Hepatocyte (in vitro differentiated cells): ENCODE data around the gene KRTAP10-3. TPM values are rescaled to one million over a fixed set of nuclear protein-coding genes. Genes with fewer than 3 reads are reported as not detected.

Source experiments
- DNase-seq: peaks from one replicate; pipeline ENCODE4 v3.0.0-alpha.2; 2016; ENCODE audit warnings: low spot score
- H2AFZ ChIP-seq: fragments of 200-600 bp; sonication (generic); 2 replicates; pipeline ENCODE4 v1.6.0; 2016; ENCODE audit warnings: antibody characterized with exemption, mild to moderate bottlenecking
- H3K27ac ChIP-seq: fragments of 200-600 bp; sonication (generic); 2 replicates; pipeline ENCODE4 v1.5.1; 2016; ENCODE audit warnings: mild to moderate bottlenecking
- H3K27me3 ChIP-seq: fragments of 200-600 bp; sonication (generic); 2 replicates; pipeline ENCODE4 v1.6.1; 2016
- H3K36me3 ChIP-seq: fragments of 200-600 bp; sonication (generic); replicated peaks from 2 replicates; pipeline ENCODE4 v1.5.1; 2016; ENCODE audit warnings: low read depth; ENCODE audit not compliant: insufficient read depth
- H3K4me1 ChIP-seq: fragments of 200-600 bp; sonication (generic); 2 replicates; pipeline ENCODE4 v1.5.1; 2016; ENCODE audit warnings: mild to moderate bottlenecking, moderate library complexity; ENCODE audit not compliant: insufficient read depth
- H3K4me2 ChIP-seq: fragments of 200-600 bp; sonication (generic); 2 replicates; pipeline ENCODE4 v1.6.0; 2016
- H3K4me3 ChIP-seq: fragments of 200-600 bp; sonication (generic); 2 replicates; pipeline ENCODE4 v1.5.1; 2016; ENCODE audit warnings: mild to moderate bottlenecking
- H3K79me2 ChIP-seq: fragments of 200-600 bp; sonication (generic); 2 replicates; pipeline ENCODE4 v1.6.0; 2017; ENCODE audit warnings: mild to moderate bottlenecking
- H3K9me2 ChIP-seq: fragments of 200-600 bp; sonication (generic); replicated peaks from 2 replicates; pipeline ENCODE4 v1.6.0; 2017; ENCODE audit warnings: mild to moderate bottlenecking; ENCODE audit not compliant: insufficient read depth
- H3K9me3 ChIP-seq: fragments of 200-600 bp; sonication (generic); 2 replicates; pipeline ENCODE4 v1.5.1; 2016; ENCODE audit warnings: low read depth, mild to moderate bottlenecking
- H4K20me1 ChIP-seq: fragments of 200-600 bp; sonication (generic); 2 replicates; pipeline ENCODE4 v1.6.0; 2016; ENCODE audit warnings: mild to moderate bottlenecking; ENCODE audit not compliant: insufficient read depth, poor library complexity, severe bottlenecking
- EZH2 ChIP-seq: fragments of 200-600 bp; sonication (generic); IDR thresholded peaks from 2 replicates; pipeline ENCODE4 v1.6.1; 2016; ENCODE audit warnings: antibody characterized with exemption, mild to moderate bottlenecking, borderline replicate concordance
- EZH2phosphoT487 ChIP-seq: fragments of 200-600 bp; sonication (generic); IDR thresholded peaks from one replicate; pipeline ENCODE4 v1.6.1; 2018; ENCODE audit warnings: antibody characterized with exemption, mild to moderate bottlenecking, low read depth, moderate library complexity; ENCODE audit not compliant: unreplicated experiment, severe bottlenecking
- WGBS: methylation state at CpG from one replicate; pipeline ENCODE4 v1.1.6; 2016; ENCODE audit warnings: low lambda C conversion rate; ENCODE audit errors: missing lambda C conversion rate; 5-methylcytosine and 5-hydroxymethylcytosine counted together
- polyA plus RNA-seq: library from polyadenylated mRNA; unstranded; fragments of >200 nt; fragmentation: Nextera tagmentation; extraction: Ambion mirVana; gene quantifications from 2 replicates; pipeline ENCODE4 v1.2.1, GENCODE V29; 2016
- total RNA-seq: library from RNA; depleted of rRNA; stranded (reverse); fragments of >200 nt; gene quantifications from 2 replicates; pipeline ENCODE4 v1.2.3, GENCODE V29; 2014
- TF ChIP-seq, protein P1 (sequence below): fragments of 200-600 bp; sonication (generic); IDR thresholded peaks from 2 replicates; pipeline ENCODE4 v1.5.1; 2016; ENCODE audit warnings: antibody characterized with exemption, mild to moderate bottlenecking; ENCODE audit not compliant: poor library complexity

The KRTAP10-3 gene
- total and polyA plus RNA-seq, 2 experiments from 2014 or later = not detected

DNA sequence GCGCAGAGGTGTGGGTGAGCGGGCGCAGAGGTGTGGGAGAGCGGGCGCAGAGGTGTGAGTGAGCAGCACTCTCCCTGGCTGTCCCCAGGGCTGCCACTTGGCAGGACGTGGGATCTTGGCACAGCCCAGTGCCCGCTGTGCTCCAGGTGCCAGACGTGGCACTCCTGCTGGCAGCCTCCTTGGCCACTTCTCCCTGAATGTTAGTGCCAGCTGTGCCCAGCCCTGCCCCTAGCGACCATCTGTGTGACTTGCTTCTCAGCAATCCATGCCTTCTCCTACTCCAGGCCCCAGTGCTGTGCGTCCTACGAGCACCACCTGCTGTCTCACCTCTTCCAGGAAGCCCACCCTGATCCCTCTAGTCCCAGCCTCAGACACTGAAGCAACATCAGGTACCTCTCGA lies 49.1 kb downstream of the KRTAP10-3 start:
- Histone ChIP-seq H3K36me3 (no peaks in the 10 kb centered on the region), H4K20me1 (no peaks in the 10 kb centered on the region), H3K4me3 (no peak overlapping the region), H3K79me2 (no peaks in the 10 kb centered on the region), H3K4me1 (peaks cover 8% of the 10 kb centered on the region), H3K27ac (no peak overlapping the region), H3K4me2 (no peak overlapping the region), H3K9me2 (no peaks in the 10 kb centered on the region), H3K9me3 (no peaks in the 10 kb centered on the region), H2AFZ (no peak overlapping the region), H3K27me3 (no peaks in the 10 kb centered on the region)
- TF ChIP-seq, protein P1, sequence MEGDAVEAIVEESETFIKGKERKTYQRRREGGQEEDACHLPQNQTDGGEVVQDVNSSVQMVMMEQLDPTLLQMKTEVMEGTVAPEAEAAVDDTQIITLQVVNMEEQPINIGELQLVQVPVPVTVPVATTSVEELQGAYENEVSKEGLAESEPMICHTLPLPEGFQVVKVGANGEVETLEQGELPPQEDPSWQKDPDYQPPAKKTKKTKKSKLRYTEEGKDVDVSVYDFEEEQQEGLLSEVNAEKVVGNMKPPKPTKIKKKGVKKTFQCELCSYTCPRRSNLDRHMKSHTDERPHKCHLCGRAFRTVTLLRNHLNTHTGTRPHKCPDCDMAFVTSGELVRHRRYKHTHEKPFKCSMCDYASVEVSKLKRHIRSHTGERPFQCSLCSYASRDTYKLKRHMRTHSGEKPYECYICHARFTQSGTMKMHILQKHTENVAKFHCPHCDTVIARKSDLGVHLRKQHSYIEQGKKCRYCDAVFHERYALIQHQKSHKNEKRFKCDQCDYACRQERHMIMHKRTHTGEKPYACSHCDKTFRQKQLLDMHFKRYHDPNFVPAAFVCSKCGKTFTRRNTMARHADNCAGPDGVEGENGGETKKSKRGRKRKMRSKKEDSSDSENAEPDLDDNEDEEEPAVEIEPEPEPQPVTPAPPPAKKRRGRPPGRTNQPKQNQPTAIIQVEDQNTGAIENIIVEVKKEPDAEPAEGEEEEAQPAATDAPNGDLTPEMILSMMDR = no peak
- no peak for TF ChIP-seq EZH2phosphoT487
- no peak for TF ChIP-seq EZH2
- 94% methylated on average over 6 of the region's 12 CpGs for WGBS
- DNase-seq = no peak

DNA sequence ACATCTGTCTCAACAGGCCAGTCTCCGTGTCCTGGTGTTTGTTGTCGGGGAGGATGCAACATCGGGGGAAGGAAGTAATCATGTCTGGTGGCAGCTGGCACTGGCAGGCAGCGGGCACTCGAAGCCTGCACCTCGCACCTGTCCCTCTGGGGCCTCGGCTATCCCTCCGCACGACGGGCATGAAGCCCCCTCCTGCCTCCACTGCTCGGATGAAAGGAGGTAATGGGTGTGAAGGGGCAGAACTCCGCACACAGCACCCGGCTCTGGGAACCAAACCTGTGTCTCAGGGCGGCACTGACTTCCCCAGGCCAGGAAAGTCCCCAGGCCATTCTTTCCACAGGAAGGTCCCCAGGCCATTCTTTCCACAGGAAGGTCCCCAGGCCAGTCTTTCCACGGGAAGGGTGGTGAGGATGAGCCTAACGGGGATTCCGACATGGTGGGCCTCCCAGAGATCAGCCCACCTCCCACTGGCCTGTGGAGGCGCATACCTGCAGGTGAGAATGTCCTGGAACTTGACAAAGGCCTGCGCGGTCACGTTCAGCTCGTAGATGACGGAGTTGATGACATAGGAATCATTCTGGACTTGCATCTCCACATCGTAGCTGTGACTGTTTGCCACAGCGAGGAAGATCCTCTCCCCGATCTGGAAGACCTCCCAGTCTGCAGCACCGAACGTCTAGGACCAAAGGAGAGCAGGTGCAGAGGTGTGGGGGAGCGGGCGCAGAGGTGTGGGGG lies 49.7 kb downstream of the KRTAP10-3 start:
- H2AFZ ChIP-seq = no peak overlapping the region

DNA sequence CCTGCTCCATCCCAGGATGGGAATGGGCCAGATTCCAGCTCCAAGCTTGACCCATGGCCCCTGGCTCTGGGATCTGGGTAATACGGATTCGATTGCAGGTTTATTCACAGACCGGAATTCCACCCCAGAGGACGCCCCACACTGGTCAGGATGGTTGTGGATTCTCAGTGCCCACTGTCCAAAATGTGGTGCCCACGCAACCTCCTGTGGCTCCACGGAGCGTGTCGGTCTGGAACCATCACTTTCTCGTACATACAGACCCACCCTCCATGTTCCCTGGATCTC lies 50.2 kb downstream of the KRTAP10-3 start:
- no peaks in the 10 kb centered on the region for H3K27me3 ChIP-seq
- no peak overlapping the region for H2AFZ ChIP-seq
- no peak for DNase-seq
- H3K4me3 ChIP-seq = no peak overlapping the region
- H3K9me2 ChIP-seq = no peaks in the 10 kb centered on the region
- no peak overlapping the region for H3K4me2 ChIP-seq
- H3K27ac ChIP-seq = no peak overlapping the region
- WGBS = 95% methylated on average over 9 of the region's 9 CpGs
- H3K36me3 ChIP-seq = no peaks in the 10 kb centered on the region
- TF ChIP-seq, protein P1 = no peak
- TF ChIP-seq EZH2phosphoT487 (no peak), EZH2 (no peak)
- H4K20me1 ChIP-seq = no peaks in the 10 kb centered on the region
- H3K4me1 ChIP-seq = peaks cover 8% of the 10 kb centered on the region
- no peaks in the 10 kb centered on the region for H3K9me3 ChIP-seq
- no peaks in the 10 kb centered on the region for H3K79me2 ChIP-seq

More for the DNA sequence above, 49.7 kb downstream of the KRTAP10-3 start:
- no peak overlapping the region for H3K4me3 ChIP-seq
- no peak for DNase-seq
- H3K79me2 ChIP-seq = no peaks in the 10 kb centered on the region
- H3K4me1 ChIP-seq = peaks cover 8% of the 10 kb centered on the region
- no peak overlapping the region for H3K4me2 ChIP-seq
- no peaks in the 10 kb centered on the region for H3K27me3 ChIP-seq
- H3K36me3 ChIP-seq = no peaks in the 10 kb centered on the region
- H4K20me1 ChIP-seq = no peaks in the 10 kb centered on the region
- H3K27ac ChIP-seq = no peak overlapping the region
- no peaks in the 10 kb centered on the region for H3K9me3 ChIP-seq
- 93% methylated on average over 26 of the region's 30 CpGs for WGBS
- no peak for TF ChIP-seq EZH2
- no peak for TF ChIP-seq EZH2phosphoT487
- TF ChIP-seq, protein P1 = no peak
- no peaks in the 10 kb centered on the region for H3K9me2 ChIP-seq

Other genes starting within 250 kb of the KRTAP10-3 start
- 17.1 and 20.3 TPM in 2 replicates for gene CFAP410, start 219.4 kb downstream of the KRTAP10-3 start, total RNA-seq
- 33.6 and 40.4 TPM in 2 replicates for gene CFAP410, start 219.4 kb downstream of the KRTAP10-3 start, polyA plus RNA-seq
- gene TRPM2, start 205.2 kb downstream of the KRTAP10-3 start, total RNA-seq = 0.24 and 0.50 TPM in 2 replicates
- gene TRPM2, start 205.2 kb downstream of the KRTAP10-3 start, polyA plus RNA-seq = 0.25 TPM in 1 of 2 replicates, not detected in the other
- gene LRRC3, start 103.3 kb downstream of the KRTAP10-3 start, total RNA-seq = 7.3 and 7.8 TPM in 2 replicates
- gene LRRC3, start 103.3 kb downstream of the KRTAP10-3 start, polyA plus RNA-seq = 5.6 and 7.2 TPM in 2 replicates
- not detected in 2 replicates for gene KRTAP10-1, start 18.6 kb downstream of the KRTAP10-3 start, total RNA-seq
- not detected in 2 replicates for gene KRTAP10-1, start 18.6 kb downstream of the KRTAP10-3 start, polyA plus RNA-seq
- gene KRTAP10-2, start 7.3 kb downstream of the KRTAP10-3 start, total RNA-seq = not detected in 2 replicates
- not detected in 2 replicates for gene KRTAP10-2, start 7.3 kb downstream of the KRTAP10-3 start, polyA plus RNA-seq
- not detected in 2 replicates for gene KRTAP10-4, start 14.9 kb upstream of the KRTAP10-3 start, total RNA-seq
- not detected in 2 replicates for gene KRTAP10-4, start 14.9 kb upstream of the KRTAP10-3 start, polyA plus RNA-seq
- not detected in 2 replicates for gene KRTAP10-5, start 21.8 kb upstream of the KRTAP10-3 start, total RNA-seq
- gene KRTAP10-5, start 21.8 kb upstream of the KRTAP10-3 start, polyA plus RNA-seq = not detected in 2 replicates
- gene KRTAP10-6, start 33.7 kb upstream of the KRTAP10-3 start, total RNA-seq = not detected in 2 replicates
- gene KRTAP10-6, start 33.7 kb upstream of the KRTAP10-3 start, polyA plus RNA-seq = not detected in 2 replicates
- not detected in 2 replicates for gene KRTAP10-7, start 41.8 kb upstream of the KRTAP10-3 start, total RNA-seq
- not detected in 2 replicates for gene KRTAP10-7, start 41.8 kb upstream of the KRTAP10-3 start, polyA plus RNA-seq
- gene KRTAP10-8, start 53.3 kb upstream of the KRTAP10-3 start, total RNA-seq = not detected in 2 replicates
- gene KRTAP10-8, start 53.3 kb upstream of the KRTAP10-3 start, polyA plus RNA-seq = not detected in 2 replicates
- not detected in 2 replicates for gene KRTAP10-9, start 68.3 kb upstream of the KRTAP10-3 start, total RNA-seq
- gene KRTAP10-9, start 68.3 kb upstream of the KRTAP10-3 start, polyA plus RNA-seq = not detected in 2 replicates
- gene KRTAP10-10, start 78.6 kb upstream of the KRTAP10-3 start, total RNA-seq = not detected in 2 replicates
- gene KRTAP10-10, start 78.6 kb upstream of the KRTAP10-3 start, polyA plus RNA-seq = not detected in 2 replicates
- gene KRTAP10-11, start 87.6 kb upstream of the KRTAP10-3 start, total RNA-seq = not detected in 2 replicates
- not detected in 2 replicates for gene KRTAP10-11, start 87.6 kb upstream of the KRTAP10-3 start, polyA plus RNA-seq
- gene KRTAP12-4, start 95.9 kb upstream of the KRTAP10-3 start, total RNA-seq = not detected in 2 replicates
- gene KRTAP12-4, start 95.9 kb upstream of the KRTAP10-3 start, polyA plus RNA-seq = not detected in 2 replicates
- not detected in 2 replicates for gene KRTAP12-3, start 99.1 kb upstream of the KRTAP10-3 start, total RNA-seq
- not detected in 2 replicates for gene KRTAP12-3, start 99.1 kb upstream of the KRTAP10-3 start, polyA plus RNA-seq
- not detected in 2 replicates for gene KRTAP12-2, start 108.1 kb upstream of the KRTAP10-3 start, total RNA-seq
- not detected in 2 replicates for gene KRTAP12-2, start 108.1 kb upstream of the KRTAP10-3 start, polyA plus RNA-seq
- gene KRTAP12-1, start 123.4 kb upstream of the KRTAP10-3 start, total RNA-seq = not detected in 2 replicates
- gene KRTAP12-1, start 123.4 kb upstream of the KRTAP10-3 start, polyA plus RNA-seq = not detected in 2 replicates
- gene KRTAP10-12, start 138.4 kb upstream of the KRTAP10-3 start, total RNA-seq = not detected in 2 replicates
- not detected in 2 replicates for gene KRTAP10-12, start 138.4 kb upstream of the KRTAP10-3 start, polyA plus RNA-seq
- gene TSPEAR, start 152.8 kb upstream of the KRTAP10-3 start, total RNA-seq = 0.16 TPM in 1 of 2 replicates, not detected in the other
- 0.35 and 0.66 TPM in 2 replicates for gene TSPEAR, start 152.8 kb upstream of the KRTAP10-3 start, polyA plus RNA-seq
- gene UBE2G2, start 243.0 kb upstream of the KRTAP10-3 start, total RNA-seq = 45.8 and 61.6 TPM in 2 replicates
- gene UBE2G2, start 243.0 kb upstream of the KRTAP10-3 start, polyA plus RNA-seq = 50.4 and 55.2 TPM in 2 replicates